Upper lobe of left lung (tissue), 4 donors: ENCODE results near the gene CELSR1.

ENCODE experiments used
- CTCF ChIP-seq, 6 experiments: fragments of 450-650 bp in 4 of 6; fragments of 200-600 bp in 2 of 6; sonication (generic) in 2 of 6; IDR thresholded peaks; one replicate each; pipeline ENCODE4 v1.5.1; 2016 to 2019; ENCODE audit warnings: antibody characterized with exemption in 6 of 6
- EP300 ChIP-seq, 4 donors: sonication (generic); formaldehyde crosslinking; IDR thresholded peaks; one replicate each; pipeline ENCODE4 v1.5.1; 2017; ENCODE audit warnings: antibody characterized with exemption in 4 of 4, control low read depth in 2 of 4

- TF ChIP-seq EP300 (IDR thresholded peaks at IDR 0.05) (no peak), CTCF (IDR thresholded peaks at IDR 0.05) (no peak)
Observed at GRCh38 chr22:46327691-46328465, 209.5 kb downstream of the CELSR1 start.
